Peyer's patch (tissue), 4 donors: Measurements from ENCODE around the gene GLI3. TPM values are rescaled to one million over a fixed set of nuclear protein-coding genes. Genes with fewer than 3 reads are reported as not detected.

Experiments
- DNase-seq, 3 donors: peaks; one replicate each; pipeline ENCODE4 v3.0.0-alpha.2; 2017 to 2019
- H3K27ac ChIP-seq, 4 donors: fragments of 200-600 bp; sonication (generic); one replicate each; pipeline ENCODE4 v1.5.1; 2016 to 2019
- H3K27me3 ChIP-seq, 2 donors: fragments of 200-600 bp; sonication (generic); one replicate each; pipeline ENCODE4 v1.5.1; 2019
- H3K36me3 ChIP-seq, 3 donors: fragments of 200-600 bp; sonication (generic); one replicate each; pipeline ENCODE4 v1.5.1; 2016 to 2019
- H3K4me1 ChIP-seq, 4 donors: fragments of 200-600 bp; sonication (generic); one replicate each; pipeline ENCODE4 v1.5.1; 2016 to 2019
- H3K4me3 ChIP-seq, 4 donors: fragments of 200-600 bp; sonication (generic); 1 replicate in 3 of 4; 2 replicates in 1 of 4; pipeline ENCODE4 v1.5.1; 2016 to 2019; ENCODE audit warnings: mild to moderate bottlenecking in 1 of 4
- H3K9me3 ChIP-seq, 4 donors: fragments of 200-600 bp; sonication (generic); one replicate each; pipeline ENCODE4 v1.5.1; 2016 to 2019; ENCODE audit warnings: mild to moderate bottlenecking in 1 of 4
- POLR2A ChIP-seq, 2 donors: fragments of 450-650 bp; IDR thresholded peaks; one replicate each; pipeline ENCODE4 v1.5.1; 2017; ENCODE audit warnings: antibody characterized with exemption in 2 of 2, mild to moderate bottlenecking in 2 of 2, moderate library complexity in 2 of 2
- total RNA-seq, 4 donors: library from RNA; depleted of rRNA; stranded (reverse); fragments of >200 nt; gene quantifications; one replicate each; pipeline ENCODE4 v1.1.0, GENCODE V29; 2016
- TF ChIP-seq, protein P1 (sequence below), 6 experiments: fragments of 450-650 bp in 4 of 6; fragments of 200-600 bp in 2 of 6; sonication (generic) in 1 of 6; IDR thresholded peaks; one replicate each; pipeline ENCODE4 v1.5.1; 2017 to 2019; ENCODE audit warnings: antibody characterized with exemption in 6 of 6, mild to moderate bottlenecking in 3 of 6, moderate library complexity in 1 of 6

The GLI3 gene
- total RNA-seq, 4 donors from 2014 or later: 0.53 to 30.5 (median 3.1) TPM

DNA sequence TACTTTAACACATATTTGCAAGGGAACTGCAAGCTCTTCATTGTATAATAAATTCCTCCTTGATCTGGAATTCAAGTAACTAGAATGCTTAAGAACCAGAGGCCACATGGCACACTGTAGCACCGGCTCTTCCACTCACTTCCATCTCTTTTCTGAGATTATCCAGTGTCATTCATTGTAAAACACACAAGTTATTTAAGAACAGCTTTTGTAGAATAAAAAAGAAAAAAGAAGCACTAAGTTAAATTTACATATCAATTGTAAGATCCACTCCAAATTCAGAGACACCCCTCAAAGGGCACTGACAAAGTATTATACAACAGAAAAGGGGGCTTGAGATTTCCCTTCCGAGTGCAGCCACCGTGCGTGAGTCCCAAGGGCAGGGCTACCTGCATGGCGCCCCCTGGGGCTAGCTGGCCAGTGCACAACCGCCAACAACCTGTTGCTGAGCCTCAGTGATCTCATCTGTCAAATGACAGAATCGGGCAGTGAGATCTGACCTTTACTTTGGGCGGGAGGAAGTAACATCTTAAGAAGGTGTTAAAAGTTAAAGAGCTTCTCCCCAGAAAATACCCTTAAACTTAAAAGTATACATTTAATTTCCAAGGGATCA, 12.5 kb downstream of the GLI3 start:
- no peaks in the 10 kb centered on the region for H3K36me3 ChIP-seq
- no peaks in the 10 kb centered on the region for H3K9me3 ChIP-seq
- no peaks in the 10 kb centered on the region for H3K4me1 ChIP-seq
- H3K27me3 ChIP-seq: peaks cover 0 to 5% of the 10 kb centered on the region in 2 donors
- H3K27ac ChIP-seq: no peak overlapping the region
- TF ChIP-seq, protein P1, sequence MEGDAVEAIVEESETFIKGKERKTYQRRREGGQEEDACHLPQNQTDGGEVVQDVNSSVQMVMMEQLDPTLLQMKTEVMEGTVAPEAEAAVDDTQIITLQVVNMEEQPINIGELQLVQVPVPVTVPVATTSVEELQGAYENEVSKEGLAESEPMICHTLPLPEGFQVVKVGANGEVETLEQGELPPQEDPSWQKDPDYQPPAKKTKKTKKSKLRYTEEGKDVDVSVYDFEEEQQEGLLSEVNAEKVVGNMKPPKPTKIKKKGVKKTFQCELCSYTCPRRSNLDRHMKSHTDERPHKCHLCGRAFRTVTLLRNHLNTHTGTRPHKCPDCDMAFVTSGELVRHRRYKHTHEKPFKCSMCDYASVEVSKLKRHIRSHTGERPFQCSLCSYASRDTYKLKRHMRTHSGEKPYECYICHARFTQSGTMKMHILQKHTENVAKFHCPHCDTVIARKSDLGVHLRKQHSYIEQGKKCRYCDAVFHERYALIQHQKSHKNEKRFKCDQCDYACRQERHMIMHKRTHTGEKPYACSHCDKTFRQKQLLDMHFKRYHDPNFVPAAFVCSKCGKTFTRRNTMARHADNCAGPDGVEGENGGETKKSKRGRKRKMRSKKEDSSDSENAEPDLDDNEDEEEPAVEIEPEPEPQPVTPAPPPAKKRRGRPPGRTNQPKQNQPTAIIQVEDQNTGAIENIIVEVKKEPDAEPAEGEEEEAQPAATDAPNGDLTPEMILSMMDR (IDR thresholded peaks at IDR 0.05): no peak
- no peak for TF ChIP-seq POLR2A (IDR thresholded peaks at IDR 0.05)
- no peak for DNase-seq
- H3K4me3 ChIP-seq: no peak overlapping the region

DNA sequence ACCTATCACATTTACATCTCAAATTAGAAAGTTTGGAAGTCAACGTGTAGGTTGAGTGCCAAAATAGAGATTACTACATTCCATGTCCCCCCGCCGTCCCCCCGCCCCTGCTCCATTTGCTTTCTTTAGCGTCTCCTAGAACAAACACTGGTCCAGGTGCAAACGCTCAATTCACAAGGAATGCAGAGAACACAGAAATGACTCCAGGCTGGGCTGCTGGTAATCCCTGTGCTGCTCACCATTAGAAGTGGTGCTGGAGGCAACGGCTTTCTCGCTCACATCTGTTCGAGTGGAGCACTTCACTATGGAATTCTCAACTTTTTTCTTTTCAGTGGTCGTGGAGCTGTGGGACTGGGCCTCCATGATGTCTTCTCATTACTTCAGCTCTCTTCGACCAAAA, 14.1 kb downstream of the GLI3 start:
- no peak overlapping the region for H3K27ac ChIP-seq
- TF ChIP-seq POLR2A (IDR thresholded peaks at IDR 0.05): no peak
- TF ChIP-seq, protein P1 (IDR thresholded peaks at IDR 0.05): no peak
- no peak for DNase-seq
- no peaks in the 10 kb centered on the region for H3K4me1 ChIP-seq
- H3K27me3 ChIP-seq: no peaks in the 10 kb centered on the region
- no peaks in the 10 kb centered on the region for H3K36me3 ChIP-seq
- H3K9me3 ChIP-seq: no peaks in the 10 kb centered on the region
- no peak overlapping the region for H3K4me3 ChIP-seq

DNA sequence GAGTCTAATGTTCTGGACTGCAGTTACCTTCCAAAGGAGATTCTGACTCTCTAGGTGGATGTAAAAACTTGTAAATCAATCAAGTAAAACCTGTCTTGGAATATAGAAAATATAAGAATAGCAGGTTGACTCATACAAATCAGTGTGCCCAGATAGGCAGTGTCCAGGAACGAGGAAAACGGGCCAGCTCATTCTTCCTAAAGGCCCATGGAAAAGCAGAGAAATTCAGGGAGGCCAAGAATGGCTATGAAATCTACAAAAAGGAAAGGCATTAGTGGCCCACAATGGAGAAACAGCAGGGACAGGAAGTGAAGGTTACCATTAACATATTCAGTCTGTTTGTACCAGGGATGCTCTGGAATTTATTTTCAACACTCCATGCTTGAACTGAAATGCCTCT, 14.9 kb downstream of the GLI3 start:
- Histone ChIP-seq H3K27ac (no peak overlapping the region), H3K4me3 (no peak overlapping the region), H3K4me1 (no peaks in the 10 kb centered on the region), H3K36me3 (no peaks in the 10 kb centered on the region), H3K9me3 (no peaks in the 10 kb centered on the region), H3K27me3 (no peaks in the 10 kb centered on the region)
- DNase-seq: no peak
- TF ChIP-seq POLR2A (IDR thresholded peaks at IDR 0.05): no peak
- TF ChIP-seq, protein P1 (IDR thresholded peaks at IDR 0.05): no peak

DNA sequence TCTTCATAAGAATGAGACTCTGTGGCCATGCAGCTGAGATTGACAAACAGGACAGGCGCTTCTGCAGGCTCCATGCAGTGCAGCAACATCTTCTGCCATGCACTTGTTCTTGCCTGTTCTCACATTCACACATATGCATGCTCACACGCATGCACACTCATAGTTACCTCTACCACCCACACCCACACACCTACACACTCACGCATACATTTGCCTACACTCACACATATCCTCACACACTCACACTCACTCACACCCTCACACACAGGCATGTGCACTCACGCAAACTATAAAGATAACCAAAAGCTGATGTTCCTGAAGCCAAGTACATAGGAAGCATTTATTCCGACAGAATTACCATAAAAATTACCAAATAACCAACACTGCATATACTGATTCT, 15.7 kb downstream of the GLI3 start:
- no peaks in the 10 kb centered on the region for H3K9me3 ChIP-seq
- no peaks in the 10 kb centered on the region for H3K36me3 ChIP-seq
- H3K27me3 ChIP-seq: no peaks in the 10 kb centered on the region
- TF ChIP-seq POLR2A (IDR thresholded peaks at IDR 0.05): no peak
- TF ChIP-seq, protein P1 (IDR thresholded peaks at IDR 0.05): no peak
- DNase-seq: no peak
- H3K4me1 ChIP-seq: no peaks in the 10 kb centered on the region
- no peak overlapping the region for H3K27ac ChIP-seq
- no peak overlapping the region for H3K4me3 ChIP-seq

DNA sequence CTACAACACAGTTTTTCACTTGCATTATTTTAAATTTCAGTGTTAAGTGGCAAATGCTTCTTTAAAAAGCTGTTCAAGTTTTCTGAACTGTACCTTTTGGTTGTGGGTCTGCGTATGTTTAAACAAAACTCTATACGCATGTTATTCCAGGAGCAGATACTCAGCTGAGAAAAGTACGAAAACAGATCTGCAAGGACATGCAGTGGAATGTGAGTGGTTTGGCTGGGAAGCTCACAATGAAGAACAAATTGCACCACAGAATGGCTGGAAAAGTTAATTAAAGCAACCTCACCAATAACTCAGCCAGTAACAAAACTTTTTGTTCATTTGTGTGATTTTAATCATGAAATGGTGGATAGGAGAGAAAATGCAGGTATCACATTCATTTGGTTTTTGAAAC, 17.6 kb downstream of the GLI3 start:
- Histone ChIP-seq H3K27me3 (no peaks in the 10 kb centered on the region), H3K36me3 (no peaks in the 10 kb centered on the region), H3K4me3 (no peak overlapping the region), H3K4me1 (no peaks in the 10 kb centered on the region), H3K9me3 (no peaks in the 10 kb centered on the region), H3K27ac (peak overlapping the region in 1 of 4 donors; percentile 5)
- DNase-seq: no peak
- no peak for TF ChIP-seq POLR2A (IDR thresholded peaks at IDR 0.05)
- TF ChIP-seq, protein P1 (IDR thresholded peaks at IDR 0.05): no peak

DNA sequence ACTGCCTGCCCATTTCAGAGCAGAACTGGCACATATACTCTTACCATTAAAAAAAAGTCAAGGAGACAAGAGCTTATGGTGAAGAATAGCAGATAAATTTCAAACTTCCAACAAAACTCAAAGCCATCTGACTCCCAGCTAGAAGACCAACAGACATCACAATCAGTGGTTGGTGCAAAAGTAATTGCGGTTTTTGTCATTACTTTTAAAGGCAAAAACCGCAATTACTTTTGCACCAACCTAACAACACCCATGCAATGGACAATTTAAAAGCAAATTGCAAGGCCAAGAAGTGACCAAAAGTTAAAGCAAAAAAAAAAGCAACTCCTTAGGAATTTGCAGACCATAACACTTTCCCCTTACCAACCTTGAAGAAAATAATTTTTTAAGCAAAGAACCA, 18.8 kb downstream of the GLI3 start:
- H3K36me3 ChIP-seq: no peaks in the 10 kb centered on the region
- H3K9me3 ChIP-seq: no peaks in the 10 kb centered on the region
- no peak overlapping the region for H3K27ac ChIP-seq
- no peaks in the 10 kb centered on the region for H3K27me3 ChIP-seq
- TF ChIP-seq POLR2A (IDR thresholded peaks at IDR 0.05): no peak
- TF ChIP-seq, protein P1 (IDR thresholded peaks at IDR 0.05): no peak
- H3K4me1 ChIP-seq: no peaks in the 10 kb centered on the region
- H3K4me3 ChIP-seq: no peak overlapping the region
- DNase-seq: no peak
